H1 (cell line): ENCODE measurements around the gene PC. TPM values are rescaled to one million over a fixed set of nuclear protein-coding genes. Genes with fewer than 3 reads are reported as not detected.

ENCODE experiments used
- CTCF ChIA-PET: fragments of 300-600 bp; sonication (Branson Sonifier 250); formaldehyde crosslinking; loops from one replicate; lab custom pipeline; 2021; ENCODE audit not compliant: partially characterized antibody; lab: Charles Lee
- POLR2A ChIA-PET: fragments of 300-600 bp; sonication (Branson Sonifier 250); formaldehyde crosslinking; loops from one replicate; lab custom pipeline; 2021; ENCODE audit warnings: inconsistent platforms; ENCODE audit not compliant: partially characterized antibody; lab: Charles Lee
- DNase-seq, 2 experiments: peaks; one replicate each; pipeline versions ENCODE4 v3.0.0 to v3.0.0-alpha.2; 2010 to 2022; ENCODE audit warnings: low spot score in 2 of 2, low read depth in 1 of 2, mixed read lengths in 1 of 2
- FAIRE-seq: peaks from 2 replicates; lab custom pipeline; 2011; peaks lifted over from hg19 to GRCh38; lab: Jason Lieb, UNC
- H2AFZ ChIP-seq: 2 replicates; pipeline ENCODE4 v1.8.1; 2012; ENCODE audit warnings: low read length, inconsistent platforms
- H2AK5ac ChIP-seq: 2 replicates; pipeline ENCODE4 v1.6.1; 2013; ENCODE audit warnings: low read depth, low read length
- H2BK120ac ChIP-seq: replicated peaks from 2 replicates; pipeline ENCODE3; 2013; ENCODE audit warnings: low read depth, low read length, inconsistent platforms
- H2BK12ac ChIP-seq: 2 replicates; pipeline ENCODE4 v1.6.1; 2013; ENCODE audit warnings: low read depth, low read length
- H2BK15ac ChIP-seq: 2 replicates; pipeline ENCODE4 v1.6.1; 2013; ENCODE audit warnings: low read length
- H2BK20ac ChIP-seq: 2 replicates; pipeline ENCODE4 v1.6.1; 2013; ENCODE audit warnings: low read length
- H2BK5ac ChIP-seq: 2 replicates; pipeline ENCODE4 v1.6.1; 2013; ENCODE audit warnings: low read depth, low read length
- H3K14ac ChIP-seq: 2 replicates; pipeline ENCODE4 v1.6.1; 2013; ENCODE audit warnings: inconsistent platforms; ENCODE audit not compliant: insufficient read length
- H3K18ac ChIP-seq: 2 replicates; pipeline ENCODE4 v1.6.1; 2013; ENCODE audit warnings: low read length; ENCODE audit errors: extremely low read depth
- H3K23ac ChIP-seq: 2 replicates; pipeline ENCODE4 v1.6.1; 2013; ENCODE audit warnings: inconsistent platforms; ENCODE audit not compliant: insufficient read length
- H3K23me2 ChIP-seq: 2 replicates; pipeline ENCODE4 v1.6.1; 2013; ENCODE audit warnings: low read depth, low read length
- H3K27ac ChIP-seq: 2 replicates; pipeline ENCODE4 v1.6.1; 2011; ENCODE audit warnings: low read depth, low read length, inconsistent platforms
- H3K27me3 ChIP-seq, 4 experiments: replicated peaks in 1 of 4; 1 replicate in 1 of 4; 2 replicates in 3 of 4; pipeline versions ENCODE4 v1.6.1 to v1.8.1; 2011 to 2013; ENCODE audit warnings: low read length in 3 of 4, mild to moderate bottlenecking in 3 of 4, inconsistent platforms in 2 of 4, mixed read lengths in 2 of 4, moderate library complexity in 1 of 4; ENCODE audit not compliant: control insufficient read depth in 3 of 4, insufficient read depth in 3 of 4; ENCODE audit errors: extremely low read depth in 1 of 4
- H3K36me3 ChIP-seq, 4 experiments: 2 replicates each; pipeline versions ENCODE4 v1.6.1 to v1.8.1; 2011 to 2013; ENCODE audit warnings: mild to moderate bottlenecking in 4 of 4, low read length in 3 of 4, moderate library complexity in 2 of 4, control low read depth in 1 of 4, inconsistent platforms in 1 of 4; ENCODE audit not compliant: insufficient read depth in 4 of 4, control insufficient read depth in 2 of 4
- H3K4ac ChIP-seq: replicated peaks from 2 replicates; pipeline ENCODE3; 2013; ENCODE audit warnings: low read length, low read depth, mixed read lengths, inconsistent platforms; ENCODE audit not compliant: insufficient read length
- H3K4me1 ChIP-seq, 4 experiments: replicated peaks in 1 of 4; 1 replicate in 1 of 4; 2 replicates in 3 of 4; pipeline versions ENCODE4 v1.6.1 to v1.8.1; 2011 to 2013; ENCODE audit warnings: low read length in 3 of 4, inconsistent platforms in 2 of 4, mixed read lengths in 1 of 4; ENCODE audit not compliant: insufficient read depth in 4 of 4, control insufficient read depth in 3 of 4
- H3K4me2 ChIP-seq, 2 experiments: 2 replicates each; pipeline versions ENCODE4 v1.6.1 to v1.8.1; 2011 to 2013; ENCODE audit warnings: low read depth in 2 of 2, low read length in 2 of 2, control low read depth in 1 of 2, inconsistent platforms in 1 of 2, mild to moderate bottlenecking in 1 of 2; ENCODE audit not compliant: insufficient read depth in 1 of 2
- H3K4me3 ChIP-seq, 4 experiments: fragments of 200-600, 300-600 bp in 1 of 4; sonication (generic), shearing (Covaris generic), sonication (Bioruptor Twin) in 1 of 4; 2 replicates each; pipeline versions ENCODE4 v1.5.1 to v1.8.1; 2011 to 2016; ENCODE audit warnings: low read length in 4 of 4, low read depth in 3 of 4, control low read depth in 2 of 4, inconsistent platforms in 2 of 4, mild to moderate bottlenecking in 2 of 4, mixed read lengths in 1 of 4, moderate library complexity in 1 of 4; ENCODE audit not compliant: insufficient read depth in 2 of 4; ENCODE audit errors: extremely low read depth in 1 of 4
- H3K56ac ChIP-seq: replicated peaks from 2 replicates; pipeline ENCODE3; 2013; ENCODE audit warnings: low read depth, mild to moderate bottlenecking, mixed read lengths, low read length, inconsistent platforms; ENCODE audit not compliant: insufficient read length
- H3K79me1 ChIP-seq: 2 replicates; pipeline ENCODE4 v1.6.1; 2013; ENCODE audit warnings: low read depth, low read length, control low read depth
- H3K79me2 ChIP-seq, 2 experiments: 2 replicates each; pipeline versions ENCODE4 v1.6.1 to v1.8.1; 2012 to 2013; ENCODE audit warnings: low read length in 2 of 2, mild to moderate bottlenecking in 2 of 2, inconsistent platforms in 1 of 2; ENCODE audit not compliant: insufficient read depth in 2 of 2, control insufficient read depth in 1 of 2
- H3K9ac ChIP-seq, 4 experiments: replicated peaks in 1 of 4; 1 replicate in 1 of 4; 2 replicates in 3 of 4; pipeline versions ENCODE4 v1.6.1 to v1.8.1; 2011 to 2013; ENCODE audit warnings: low read depth in 3 of 4, low read length in 3 of 4, control low read depth in 2 of 4, mild to moderate bottlenecking in 2 of 4, moderate library complexity in 2 of 4, inconsistent platforms in 1 of 4; ENCODE audit errors: extremely low read depth in 1 of 4
- H3K9me3 ChIP-seq, 2 experiments: 2 replicates each; pipeline versions ENCODE4 v1.6.1 to v1.8.1; 2012 to 2013; ENCODE audit warnings: mild to moderate bottlenecking in 2 of 2, moderate library complexity in 2 of 2, control low read depth in 1 of 2, inconsistent platforms in 1 of 2, low read depth in 1 of 2, low read length in 1 of 2, mixed read lengths in 1 of 2; ENCODE audit not compliant: insufficient read depth in 2 of 2
- H4K20me1 ChIP-seq, 2 experiments: replicated peaks in 1 of 2; 2 replicates each; pipeline versions ENCODE3 to v1.8.1; 2011 to 2013; ENCODE audit warnings: inconsistent platforms in 2 of 2, low read length in 2 of 2, mild to moderate bottlenecking in 1 of 2; ENCODE audit not compliant: insufficient read depth in 2 of 2, control insufficient read depth in 1 of 2
- H4K5ac ChIP-seq: 2 replicates; pipeline ENCODE4 v1.6.1; 2013; ENCODE audit warnings: low read length, low read depth, mixed read lengths, inconsistent platforms; ENCODE audit not compliant: insufficient read length
- H4K8ac ChIP-seq: 2 replicates; pipeline ENCODE4 v1.8.0; 2013; ENCODE audit warnings: mild to moderate bottlenecking, moderate library complexity, low read length, inconsistent platforms; ENCODE audit not compliant: insufficient read depth; ENCODE audit errors: extremely low read depth
- H4K91ac ChIP-seq: replicated peaks from 2 replicates; pipeline ENCODE3; 2013; ENCODE audit warnings: low read length, mixed read lengths, inconsistent platforms; ENCODE audit not compliant: insufficient read length
- CEBPB ChIP-seq: IDR thresholded peaks from 2 replicates; pipeline ENCODE4 v1.6.1; 2012; ENCODE audit warnings: low read depth, low read length
- JUND ChIP-seq: IDR thresholded peaks from 2 replicates; pipeline ENCODE4 v1.6.1; 2011; ENCODE audit warnings: mild to moderate bottlenecking, improper control_type of control experiment, low read length
- KDM5A ChIP-seq: fragments of 200-600 bp; IDR thresholded peaks from 2 replicates; pipeline ENCODE4 v1.7.1; 2012; ENCODE audit warnings: mild to moderate bottlenecking, low read length, inconsistent platforms, mixed read lengths
- SAP30 ChIP-seq: fragments of 300-600 bp; sonication (generic); IDR thresholded peaks from 2 replicates; pipeline ENCODE4 v1.7.1; 2012; ENCODE audit warnings: low read length, moderate library complexity, mild to moderate bottlenecking, inconsistent platforms; ENCODE audit not compliant: insufficient read depth, insufficient replicate concordance
- SIRT6 ChIP-seq: IDR thresholded peaks from one replicate; pipeline ENCODE4 v1.7.1; 2012; ENCODE audit warnings: low read length, inconsistent platforms
- TBP ChIP-seq: IDR thresholded peaks from 2 replicates; pipeline ENCODE4 v1.6.1; 2011; ENCODE audit warnings: low read depth, low read length, improper control_type of control experiment
- TCF12 ChIP-seq: IDR thresholded peaks from 2 replicates; pipeline ENCODE4 v1.6.1; 2011; ENCODE audit warnings: low read depth, mild to moderate bottlenecking, low read length
- USF2 ChIP-seq: IDR thresholded peaks from 2 replicates; pipeline ENCODE4 v1.6.1; 2011; ENCODE audit warnings: low read length, improper control_type of control experiment
- YY1 ChIP-seq: IDR thresholded peaks from 2 replicates; pipeline ENCODE4 v1.6.1; 2011; ENCODE audit warnings: low read depth, mild to moderate bottlenecking, low read length
- ZNF274 ChIP-seq: IDR thresholded peaks from 2 replicates; pipeline ENCODE4 v1.7.0; 2012; ENCODE audit warnings: low read length, borderline replicate concordance; ENCODE audit errors: extremely low read depth
- WGBS, 2 experiments: shearing (Covaris generic) in 1 of 2; methylation state at CpG; one replicate each; pipeline versions ENCODE4 v1.1.6 to v1.1.7; 2013 to 2015; ENCODE audit warnings: low lambda C conversion rate in 2 of 2, mixed read lengths in 2 of 2, inconsistent platforms in 1 of 2, low coverage in 1 of 2, missing lambda C conversion rate in 1 of 2; ENCODE audit not compliant: insufficient replicate concordance in 2 of 2, insufficient coverage in 1 of 2, insufficient read length in 1 of 2; ENCODE audit errors: extremely low coverage in 1 of 2, missing lambda C conversion rate in 1 of 2; 5-methylcytosine and 5-hydroxymethylcytosine counted together
- polyA plus RNA-seq, 7 experiments: library from polyadenylated mRNA; depleted of rRNA in 3 of 7; stranded (reverse) in 5 of 7; unstranded in 2 of 7; fragments of >200 nt in 5 of 7; fragments of 200-250 nt in 2 of 7; gene quantifications; 1 replicate in 5 of 7; 2 replicates in 1 of 7; 4 replicates in 1 of 7; pipeline versions ENCODE4 v1.2.1 to v1.2.3, GENCODE V29; 2011 to 2013; ENCODE audit warnings: missing spikeins in 2 of 7, mixed read lengths in 2 of 7
- total RNA-seq: library from RNA; stranded (reverse); fragmentation: NEBNext Ultra II Directional; extraction: Animal tissue kit (Norgen Biotek cat#: 25700); gene quantifications from 2 replicates; pipeline ENCODE4 v1.2.1, GENCODE V29; 2021

The PC gene
- total and polyA plus RNA-seq, 2 of the 8 experiments (the other 6 are each of a cell fraction or from before 2014, with no cell fraction given) = 11.5 to 27.5 TPM

- Histone ChIP-seq H2BK15ac (0 out of 2 replicates have a peak overlapping the region, but pooled peaks have one; percentile 61), H2BK20ac (no peak overlapping the region), H4K91ac (no peak overlapping the region), H3K14ac (no peak overlapping the region), H2AK5ac (no peak overlapping the region), H3K4me1 (no peaks in the 10 kb centered on the region), H3K18ac (no peak overlapping the region), H2BK120ac (no peak overlapping the region), H3K23me2 (no peaks in the 10 kb centered on the region), H2BK5ac (no peak overlapping the region), H3K9ac (no peak overlapping the region), H3K56ac (no peak overlapping the region), H4K5ac (no peak overlapping the region), H4K20me1 (no peaks in the 10 kb centered on the region), H3K4me3 (no peak overlapping the region), H3K27ac (no peak overlapping the region), H2BK12ac (no peak overlapping the region), H3K9me3 (no peaks in the 10 kb centered on the region), H3K27me3 (no peaks in the 10 kb centered on the region), H3K79me1 (no peaks in the 10 kb centered on the region), H3K79me2 (no peaks in the 10 kb centered on the region), H2AFZ (no peak overlapping the region), H3K23ac (no peak overlapping the region), H3K4ac (no peak overlapping the region), H4K8ac (no peak overlapping the region), H3K4me2 (no peak overlapping the region), H3K36me3 (no peaks in the 10 kb centered on the region)
- CTCF ChIA-PET = interaction anchor here (1.0 kb wide), 1 partner anchor 46 kb away, joined by 3 read pairs; no protein-coding TSS in a partner anchor
- TF ChIP-seq SAP30 (no peak), KDM5A (no peak), CEBPB (no peak), ZNF274 (no peak), TCF12 (no peak), SIRT6 (no peak), JUND (no peak), USF2 (no peak), YY1 (no peak), TBP (no peak)
- POLR2A ChIA-PET = no interaction called here
- DNase-seq (no peak), FAIRE-seq (no peak)
- WGBS, 2 experiments = 95% methylated on average over 5 of the region's 5 CpGs; no CpG with 5 or more reads in 1 of the 2 experiments
These were observed 9.7 kb upstream of the PC start for GRCh38 chr11:66967670-66968425.
